ENCODE results near the gene CHSY3.

The CHSY3 gene

GRCh38 chr5:129988453-129988852, 84.2 kb downstream of the CHSY3 start:
- H3K18ac ChIP-seq (ENCODE audit: low read length): no peak overlapping the region
- no peak overlapping the region for H3K27ac ChIP-seq (ENCODE audit: low read depth, low read length)
- no peaks in the 10 kb centered on the region for H3K79me1 ChIP-seq (ENCODE audit: low read length)
- no peak overlapping the region for H3K4me2 ChIP-seq (ENCODE audit: low read length)
- no peak overlapping the region for H2BK5ac ChIP-seq (ENCODE audit: low read depth, low read length, poor library complexity)
- no peak overlapping the region for H4K12ac ChIP-seq (ENCODE audit: low read depth, low read length)
- H2BK12ac ChIP-seq (ENCODE audit: low read length): no peak overlapping the region
- H3K4ac ChIP-seq (ENCODE audit: low read depth, low read length): no peak overlapping the region
- H3K79me2 ChIP-seq (ENCODE audit: control insufficient read depth, insufficient read depth, low read length, poor library complexity): no peaks in the 10 kb centered on the region
- H3K9me3 ChIP-seq (ENCODE audit: insufficient read depth, low read depth, low read length): no peaks in the 10 kb centered on the region
- H3K36me3 ChIP-seq (ENCODE audit: control insufficient read depth in 1 of 2, insufficient read depth in 2 of 2, low read length in 2 of 2): no peaks in the 10 kb centered on the region
- H4K91ac ChIP-seq (ENCODE audit: low read depth, low read length): no peak overlapping the region
- no peaks in the 10 kb centered on the region for H3K4me1 ChIP-seq (ENCODE audit: control insufficient read depth in 1 of 2, insufficient read depth in 2 of 2, low read length in 2 of 2)
- H2BK120ac ChIP-seq (ENCODE audit: insufficient read depth, low read length, poor library complexity): no peak overlapping the region
- no peak for DNase-seq
- H2AK5ac ChIP-seq (ENCODE audit: low read length): no peak overlapping the region
- no peak overlapping the region for H3K4me3 ChIP-seq (ENCODE audit: low read depth, low read length)
- no peaks in the 10 kb centered on the region for H3K27me3 ChIP-seq (ENCODE audit: insufficient read depth, low read length)
- no peak overlapping the region for H4K8ac ChIP-seq (ENCODE audit: low read depth, low read length)
- H2AFZ ChIP-seq (ENCODE audit: insufficient read depth, low read length, poor library complexity): no peak overlapping the region
- no peak overlapping the region for H3K14ac ChIP-seq (ENCODE audit: low read length)
- H3K23ac ChIP-seq (ENCODE audit: low read length): no peak overlapping the region
- no peak overlapping the region for H3K9ac ChIP-seq (ENCODE audit: low read length)

- H2BK5ac ChIP-seq (ENCODE audit: low read depth, low read length, poor library complexity): no peak overlapping the region
- H3K4me1 ChIP-seq (ENCODE audit: control insufficient read depth in 1 of 2, insufficient read depth in 2 of 2, low read length in 2 of 2): no peaks in the 10 kb centered on the region
- H3K9me3 ChIP-seq (ENCODE audit: insufficient read depth, low read depth, low read length): no peaks in the 10 kb centered on the region
- H2BK120ac ChIP-seq (ENCODE audit: insufficient read depth, low read length, poor library complexity): no peak overlapping the region
- no peaks in the 10 kb centered on the region for H3K79me2 ChIP-seq (ENCODE audit: control insufficient read depth, insufficient read depth, low read length, poor library complexity)
- no peaks in the 10 kb centered on the region for H3K27me3 ChIP-seq (ENCODE audit: insufficient read depth, low read length)
- H2AK5ac ChIP-seq (ENCODE audit: low read length): no peak overlapping the region
- H2BK12ac ChIP-seq (ENCODE audit: low read length): no peak overlapping the region
- H3K9ac ChIP-seq (ENCODE audit: low read length): no peak overlapping the region
- no peak overlapping the region for H3K4ac ChIP-seq (ENCODE audit: low read depth, low read length)
- H4K8ac ChIP-seq (ENCODE audit: low read depth, low read length): no peak overlapping the region
- H3K27ac ChIP-seq (ENCODE audit: low read depth, low read length): no peak overlapping the region
- H3K4me3 ChIP-seq (ENCODE audit: low read depth, low read length): no peak overlapping the region
- H3K79me1 ChIP-seq (ENCODE audit: low read length): no peaks in the 10 kb centered on the region
- H3K4me2 ChIP-seq (ENCODE audit: low read length): no peak overlapping the region
- WGBS (ENCODE audit: extremely low coverage, insufficient coverage, insufficient read length): no CpG with 5 or more reads among the region's 3 CpGs
- H2AFZ ChIP-seq (ENCODE audit: insufficient read depth, low read length, poor library complexity): no peak overlapping the region
- H3K14ac ChIP-seq (ENCODE audit: low read length): no peak overlapping the region
- no peak overlapping the region for H3K23ac ChIP-seq (ENCODE audit: low read length)
- DNase-seq: no peak
- H4K91ac ChIP-seq (ENCODE audit: low read depth, low read length): no peak overlapping the region
- no peak overlapping the region for H3K18ac ChIP-seq (ENCODE audit: low read length)
- H3K36me3 ChIP-seq (ENCODE audit: control insufficient read depth in 1 of 2, insufficient read depth in 2 of 2, low read length in 2 of 2): no peaks in the 10 kb centered on the region
- no peak overlapping the region for H4K12ac ChIP-seq (ENCODE audit: low read depth, low read length)
Measured at GRCh38 chr5:129991780-129992179, 87.5 kb downstream of the CHSY3 start.

- H2BK120ac ChIP-seq (ENCODE audit: insufficient read depth, low read length, poor library complexity): no peak overlapping the region
- no peak overlapping the region for H2AK5ac ChIP-seq (ENCODE audit: low read length)
- no peaks in the 10 kb centered on the region for H3K4me1 ChIP-seq (ENCODE audit: control insufficient read depth in 1 of 2, insufficient read depth in 2 of 2, low read length in 2 of 2)
- H4K8ac ChIP-seq (ENCODE audit: low read depth, low read length): no peak overlapping the region
- no peaks in the 10 kb centered on the region for H3K36me3 ChIP-seq (ENCODE audit: control insufficient read depth in 1 of 2, insufficient read depth in 2 of 2, low read length in 2 of 2)
- no peak overlapping the region for H3K27ac ChIP-seq (ENCODE audit: low read depth, low read length)
- no peak overlapping the region for H3K4me2 ChIP-seq (ENCODE audit: low read length)
- no peak overlapping the region for H3K18ac ChIP-seq (ENCODE audit: low read length)
- H3K4ac ChIP-seq (ENCODE audit: low read depth, low read length): no peak overlapping the region
- no peak overlapping the region for H4K91ac ChIP-seq (ENCODE audit: low read depth, low read length)
- no peak overlapping the region for H3K9ac ChIP-seq (ENCODE audit: low read length)
- no peaks in the 10 kb centered on the region for H3K79me2 ChIP-seq (ENCODE audit: control insufficient read depth, insufficient read depth, low read length, poor library complexity)
- no peak overlapping the region for H4K12ac ChIP-seq (ENCODE audit: low read depth, low read length)
- no peak for DNase-seq
- H2BK12ac ChIP-seq (ENCODE audit: low read length): no peak overlapping the region
- no peaks in the 10 kb centered on the region for H3K27me3 ChIP-seq (ENCODE audit: insufficient read depth, low read length)
- H3K9me3 ChIP-seq (ENCODE audit: insufficient read depth, low read depth, low read length): no peaks in the 10 kb centered on the region
- H3K4me3 ChIP-seq (ENCODE audit: low read depth, low read length): no peak overlapping the region
- H2AFZ ChIP-seq (ENCODE audit: insufficient read depth, low read length, poor library complexity): no peak overlapping the region
- no peak overlapping the region for H3K14ac ChIP-seq (ENCODE audit: low read length)
- H2BK5ac ChIP-seq (ENCODE audit: low read depth, low read length, poor library complexity): no peak overlapping the region
- no peak overlapping the region for H3K23ac ChIP-seq (ENCODE audit: low read length)
- H3K79me1 ChIP-seq (ENCODE audit: low read length): no peaks in the 10 kb centered on the region
Measured at GRCh38 chr5:129996896-129997295, 92.6 kb downstream of the CHSY3 start.

GRCh38 chr5:130000460-130000859, 96.2 kb downstream of the CHSY3 start:
- no peak overlapping the region for H2AK5ac ChIP-seq (ENCODE audit: low read length)
- H2BK5ac ChIP-seq (ENCODE audit: low read depth, low read length, poor library complexity): no peak overlapping the region
- no peaks in the 10 kb centered on the region for H3K4me1 ChIP-seq (ENCODE audit: control insufficient read depth in 1 of 2, insufficient read depth in 2 of 2, low read length in 2 of 2)
- H2BK12ac ChIP-seq (ENCODE audit: low read length): no peak overlapping the region
- no peak overlapping the region for H4K91ac ChIP-seq (ENCODE audit: low read depth, low read length)
- DNase-seq: no peak
- no peak overlapping the region for H3K4me3 ChIP-seq (ENCODE audit: low read depth, low read length)
- H3K14ac ChIP-seq (ENCODE audit: low read length): no peak overlapping the region
- no CpG with 5 or more reads among the region's 4 CpGs for WGBS (ENCODE audit: extremely low coverage, insufficient coverage, insufficient read length)
- H3K23ac ChIP-seq (ENCODE audit: low read length): no peak overlapping the region
- no peaks in the 10 kb centered on the region for H3K36me3 ChIP-seq (ENCODE audit: control insufficient read depth in 1 of 2, insufficient read depth in 2 of 2, low read length in 2 of 2)
- H3K18ac ChIP-seq (ENCODE audit: low read length): no peak overlapping the region
- no peak overlapping the region for H3K9ac ChIP-seq (ENCODE audit: low read length)
- no peaks in the 10 kb centered on the region for H3K79me2 ChIP-seq (ENCODE audit: control insufficient read depth, insufficient read depth, low read length, poor library complexity)
- no peak overlapping the region for H3K27ac ChIP-seq (ENCODE audit: low read depth, low read length)
- no peak overlapping the region for H4K12ac ChIP-seq (ENCODE audit: low read depth, low read length)
- no peak overlapping the region for H2AFZ ChIP-seq (ENCODE audit: insufficient read depth, low read length, poor library complexity)
- H3K9me3 ChIP-seq (ENCODE audit: insufficient read depth, low read depth, low read length): no peaks in the 10 kb centered on the region
- H2BK120ac ChIP-seq (ENCODE audit: insufficient read depth, low read length, poor library complexity): no peak overlapping the region
- H3K79me1 ChIP-seq (ENCODE audit: low read length): no peaks in the 10 kb centered on the region
- H3K27me3 ChIP-seq (ENCODE audit: insufficient read depth, low read length): no peaks in the 10 kb centered on the region
- H4K8ac ChIP-seq (ENCODE audit: low read depth, low read length): no peak overlapping the region
- no peak overlapping the region for H3K4ac ChIP-seq (ENCODE audit: low read depth, low read length)
- no peak overlapping the region for H3K4me2 ChIP-seq (ENCODE audit: low read length)

GRCh38 chr5:130002183-130002582, 97.9 kb downstream of the CHSY3 start:
- no peak overlapping the region for H2BK120ac ChIP-seq (ENCODE audit: insufficient read depth, low read length, poor library complexity)
- DNase-seq: no peak
- H3K18ac ChIP-seq (ENCODE audit: low read length): no peak overlapping the region
- no peak overlapping the region for H4K8ac ChIP-seq (ENCODE audit: low read depth, low read length)
- H3K79me1 ChIP-seq (ENCODE audit: low read length): no peaks in the 10 kb centered on the region
- H3K9ac ChIP-seq (ENCODE audit: low read length): no peak overlapping the region
- H2BK12ac ChIP-seq (ENCODE audit: low read length): no peak overlapping the region
- H2AFZ ChIP-seq (ENCODE audit: insufficient read depth, low read length, poor library complexity): no peak overlapping the region
- no peaks in the 10 kb centered on the region for H3K4me1 ChIP-seq (ENCODE audit: control insufficient read depth in 1 of 2, insufficient read depth in 2 of 2, low read length in 2 of 2)
- H2AK5ac ChIP-seq (ENCODE audit: low read length): no peak overlapping the region
- H3K27ac ChIP-seq (ENCODE audit: low read depth, low read length): no peak overlapping the region
- H3K4me3 ChIP-seq (ENCODE audit: low read depth, low read length): no peak overlapping the region
- no peak overlapping the region for H4K12ac ChIP-seq (ENCODE audit: low read depth, low read length)
- H3K23ac ChIP-seq (ENCODE audit: low read length): no peak overlapping the region
- H3K9me3 ChIP-seq (ENCODE audit: insufficient read depth, low read depth, low read length): no peaks in the 10 kb centered on the region
- no peaks in the 10 kb centered on the region for H3K79me2 ChIP-seq (ENCODE audit: control insufficient read depth, insufficient read depth, low read length, poor library complexity)
- H3K14ac ChIP-seq (ENCODE audit: low read length): no peak overlapping the region
- no peak overlapping the region for H4K91ac ChIP-seq (ENCODE audit: low read depth, low read length)
- WGBS (ENCODE audit: extremely low coverage, insufficient coverage, insufficient read length): no CpG with 5 or more reads among the region's 3 CpGs
- H2BK5ac ChIP-seq (ENCODE audit: low read depth, low read length, poor library complexity): no peak overlapping the region
- H3K4ac ChIP-seq (ENCODE audit: low read depth, low read length): no peak overlapping the region
- no peaks in the 10 kb centered on the region for H3K27me3 ChIP-seq (ENCODE audit: insufficient read depth, low read length)
- no peak overlapping the region for H3K4me2 ChIP-seq (ENCODE audit: low read length)
- H3K36me3 ChIP-seq (ENCODE audit: control insufficient read depth in 1 of 2, insufficient read depth in 2 of 2, low read length in 2 of 2): no peaks in the 10 kb centered on the region
